HG02852 (cell line): ENCODE data around the gene LUC7L3.
"Not testable (repeated sequence)": the region's sequence is repeated elsewhere in the genome, so short reads cannot be mapped to it uniquely, and the experiment has no call there.

ENCODE experiments used
- ATAC-seq: cut with Tn5 transposase; IDR thresholded peaks from one replicate; pipeline ENCODE4 v1.9.1; 2021; ENCODE audit warnings: mild to moderate bottlenecking, moderate library complexity; ENCODE audit not compliant: unreplicated experiment

Gene LUC7L3

DNA sequence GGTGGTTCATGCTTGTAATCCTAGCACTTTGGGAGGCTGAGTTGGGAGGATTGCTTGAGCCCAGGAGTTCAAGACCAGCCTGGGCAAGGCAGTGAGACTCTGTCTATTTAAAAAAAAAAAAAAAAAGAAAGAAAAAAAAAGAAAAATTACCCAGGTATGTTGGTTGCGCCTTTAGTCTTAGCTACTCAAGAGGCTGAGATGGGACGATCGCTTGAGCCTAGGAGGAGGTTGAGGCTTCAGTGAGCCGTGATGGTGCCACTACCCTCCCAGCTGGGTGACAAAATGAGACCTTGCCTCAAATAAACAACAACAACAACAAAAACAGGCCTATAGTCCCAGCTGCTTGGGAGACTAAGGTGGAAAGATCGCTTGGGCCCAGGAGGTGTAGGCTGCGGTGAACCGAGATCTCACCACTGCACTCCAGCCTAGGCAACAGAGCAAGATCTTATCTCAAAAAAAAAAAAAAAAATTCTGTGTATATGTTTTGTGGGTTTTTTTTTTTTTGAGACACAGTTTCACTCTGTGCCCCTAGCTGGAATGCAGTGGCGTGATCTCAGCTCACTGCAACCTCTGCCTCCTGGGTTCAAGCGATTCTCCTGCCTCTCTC is 60.4 kb downstream of the LUC7L3 start:
- no peak for ATAC-seq

DNA sequence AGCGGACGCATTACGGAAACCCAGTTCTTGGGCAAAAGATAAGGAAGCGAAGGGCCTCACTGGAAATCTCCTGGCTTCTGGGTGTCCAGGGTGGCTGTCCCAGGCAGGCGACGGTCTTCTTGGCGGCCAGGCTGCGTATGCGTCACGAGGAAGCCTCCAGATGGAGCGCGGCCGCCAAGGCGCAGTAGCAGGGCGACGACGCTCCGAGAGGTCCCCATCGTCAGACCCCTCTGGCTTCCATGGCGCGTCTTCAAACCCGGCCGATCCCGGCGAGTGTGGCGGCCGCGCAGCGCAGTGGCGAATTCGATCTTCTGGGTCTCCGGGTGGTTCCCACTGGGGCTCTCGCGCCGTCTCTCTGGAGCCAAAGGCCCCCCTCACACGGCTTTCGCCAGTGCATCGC is 61.8 kb downstream of the LUC7L3 start:
- no peak for ATAC-seq

DNA sequence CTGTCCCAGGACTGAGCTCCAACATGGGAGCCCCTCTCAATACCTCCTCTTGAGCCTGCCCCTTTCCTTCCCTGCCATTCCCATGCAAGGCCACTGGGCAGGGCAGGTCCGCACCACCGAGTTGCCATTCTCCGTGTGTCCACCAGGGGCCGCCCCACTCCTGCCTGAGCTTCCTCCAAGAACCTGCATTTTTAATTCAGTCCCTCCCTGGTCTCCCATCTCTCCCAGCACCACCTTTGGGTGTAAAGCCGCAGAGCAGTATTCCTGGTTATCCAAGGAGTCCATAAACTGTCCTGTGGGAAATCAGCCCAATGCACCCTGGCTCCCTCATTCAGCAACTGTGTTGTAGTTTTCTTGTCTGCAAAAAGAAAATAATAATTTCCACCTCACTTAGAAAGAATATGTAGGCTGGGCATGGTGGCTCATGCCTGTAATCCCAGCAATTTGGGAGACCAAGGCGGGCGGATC is 63.8 kb downstream of the LUC7L3 start:
- ATAC-seq = no peak

GRCh38 chr17:50783905-50784304 is 64.5 kb downstream of the LUC7L3 start:
- ATAC-seq = no peak

DNA sequence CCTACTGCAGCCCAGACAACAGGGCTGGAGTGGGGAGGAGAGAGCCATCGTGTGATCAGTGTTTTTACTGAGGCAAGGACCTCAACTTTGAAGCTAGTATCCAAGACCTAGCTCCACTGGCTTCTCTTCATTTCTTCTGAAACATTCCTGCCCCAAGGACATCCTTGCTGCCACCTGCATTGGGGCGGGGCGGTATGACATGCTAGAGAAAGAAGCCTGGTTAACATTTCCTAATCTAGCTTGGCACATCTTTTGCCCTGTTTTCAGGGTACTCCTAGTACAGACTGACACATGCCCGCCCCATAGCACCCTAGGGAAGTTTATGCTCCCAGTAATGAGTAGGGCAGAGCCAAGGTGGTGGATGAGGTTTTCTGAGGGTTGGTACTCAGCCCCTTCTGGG is 65.7 kb downstream of the LUC7L3 start:
- no peak for ATAC-seq

GRCh38 chr17:50785946-50786570 is 66.7 kb downstream of the LUC7L3 start:
- ATAC-seq = no peak

- no peak for ATAC-seq
Observed at GRCh38 chr17:50787106-50787505, 67.7 kb downstream of the LUC7L3 start.

- no peak for ATAC-seq
Observed at GRCh38 chr17:50790618-50791017, 71.2 kb downstream of the LUC7L3 start.

DNA sequence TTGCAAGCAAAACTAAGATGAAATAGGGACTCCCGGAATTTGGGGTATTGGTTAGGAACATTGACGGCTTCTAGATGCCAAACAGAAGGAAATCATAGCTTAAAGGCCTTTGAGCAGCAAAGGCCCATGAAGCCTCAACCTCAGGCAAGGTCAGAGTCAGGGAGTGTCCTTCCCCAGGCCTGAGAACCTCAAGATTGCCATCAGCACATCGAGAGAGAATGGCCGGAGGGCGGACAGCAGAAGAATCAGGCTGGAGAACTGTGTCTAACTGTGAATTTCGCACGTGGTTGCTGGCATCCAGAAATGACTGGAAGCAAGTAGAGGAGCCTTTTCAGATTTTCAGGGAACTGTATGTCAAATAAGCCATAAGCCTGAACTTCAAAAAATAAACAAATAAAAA is 72.7 kb downstream of the LUC7L3 start:
- ATAC-seq = no peak

GRCh38 chr17:50793007-50793406 is 73.6 kb downstream of the LUC7L3 start:
- no peak for ATAC-seq

DNA sequence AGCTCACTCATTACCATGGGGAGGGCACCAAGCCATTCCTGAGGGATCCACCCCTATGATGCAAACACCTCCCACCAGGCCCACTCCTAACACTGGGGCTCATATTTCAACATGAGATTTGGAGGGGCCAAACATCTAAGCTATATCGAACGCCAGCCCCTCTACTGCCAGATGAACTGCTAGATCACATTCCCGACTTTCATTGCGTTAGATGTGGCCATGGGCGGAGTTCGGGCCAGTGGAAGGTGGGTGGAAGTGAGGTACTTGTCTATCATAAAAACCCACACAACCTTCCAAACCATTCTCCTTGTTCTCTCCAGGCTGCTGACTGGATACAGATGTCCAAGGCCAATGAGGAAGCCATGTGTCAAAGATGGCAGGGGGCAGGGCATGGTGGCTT is 75.0 kb downstream of the LUC7L3 start:
- ATAC-seq = no peak

DNA sequence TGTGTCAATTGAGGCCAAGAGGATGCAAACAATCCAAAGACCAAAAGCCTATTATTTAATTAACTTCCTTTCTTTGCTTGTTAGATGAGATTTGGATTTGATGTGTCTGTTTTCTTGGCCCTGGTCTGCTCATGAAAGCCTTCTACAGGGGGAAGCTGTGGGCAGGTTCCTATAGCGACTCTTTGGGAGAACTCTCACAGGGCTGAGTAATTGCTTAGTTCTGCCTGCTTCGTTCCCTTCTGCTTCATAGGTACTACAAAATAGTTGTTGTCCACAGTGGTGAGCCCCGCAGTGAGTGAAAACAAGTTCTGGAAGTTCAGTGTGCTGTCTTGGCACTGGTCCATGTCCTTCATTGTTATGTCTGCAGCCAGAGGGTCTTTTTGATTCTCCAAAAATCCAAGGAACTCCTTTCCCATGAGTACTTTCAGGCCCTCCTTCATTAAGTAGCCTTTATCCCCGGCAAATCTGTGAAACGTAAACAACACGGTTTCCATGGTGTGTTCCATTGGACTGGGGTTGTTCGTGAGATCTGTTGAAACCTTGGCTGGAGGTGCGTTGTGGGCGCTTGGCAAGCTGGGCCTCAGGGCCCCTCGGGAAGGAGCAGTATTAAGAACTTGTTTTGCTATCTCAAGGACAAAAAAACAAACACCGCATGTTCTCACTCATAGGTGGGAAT is 77.9 kb downstream of the LUC7L3 start:
- no peak for ATAC-seq

DNA sequence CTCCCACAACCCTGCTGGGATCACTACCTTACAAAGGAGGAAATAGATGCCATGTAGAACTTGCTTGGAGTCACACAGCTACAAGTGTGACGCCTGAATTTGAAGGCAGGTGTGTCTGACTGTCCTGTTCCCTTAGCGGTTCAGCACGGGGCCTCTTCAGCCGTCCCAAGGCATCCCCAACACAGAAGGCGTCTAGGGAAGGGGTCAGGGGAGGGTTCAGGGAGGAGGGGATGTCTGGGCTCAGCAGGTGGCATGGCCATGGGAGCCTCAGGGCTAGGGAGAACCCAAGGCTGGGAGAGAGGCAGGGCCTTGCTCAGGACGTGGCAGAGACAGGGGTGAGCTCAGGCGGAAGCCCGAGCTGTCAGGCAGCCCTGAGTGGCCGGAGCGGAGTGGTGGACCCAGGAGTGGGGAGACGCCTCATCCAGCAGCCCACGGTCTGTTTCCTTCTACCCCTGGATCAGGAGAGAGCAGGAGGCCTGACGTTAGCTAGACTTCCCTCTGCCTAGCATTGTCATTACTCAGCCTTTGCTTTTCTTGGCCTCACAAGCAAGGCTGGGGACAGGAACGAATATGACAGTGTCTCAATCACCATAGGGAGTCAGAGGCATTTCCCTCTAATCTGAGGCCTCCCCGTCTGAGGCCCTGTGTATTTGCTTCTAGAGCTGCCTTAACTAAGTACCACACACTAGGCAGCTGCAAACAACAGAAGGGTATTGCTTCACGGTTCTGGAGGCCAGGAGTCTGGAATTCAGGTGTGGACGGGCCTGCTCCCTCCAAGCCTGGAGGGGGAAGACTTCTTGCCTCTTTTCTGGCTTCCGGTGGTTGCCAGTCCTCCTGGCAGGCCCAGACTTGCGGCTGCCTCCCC is 79.3 kb downstream of the LUC7L3 start:
- ATAC-seq = no peak

DNA sequence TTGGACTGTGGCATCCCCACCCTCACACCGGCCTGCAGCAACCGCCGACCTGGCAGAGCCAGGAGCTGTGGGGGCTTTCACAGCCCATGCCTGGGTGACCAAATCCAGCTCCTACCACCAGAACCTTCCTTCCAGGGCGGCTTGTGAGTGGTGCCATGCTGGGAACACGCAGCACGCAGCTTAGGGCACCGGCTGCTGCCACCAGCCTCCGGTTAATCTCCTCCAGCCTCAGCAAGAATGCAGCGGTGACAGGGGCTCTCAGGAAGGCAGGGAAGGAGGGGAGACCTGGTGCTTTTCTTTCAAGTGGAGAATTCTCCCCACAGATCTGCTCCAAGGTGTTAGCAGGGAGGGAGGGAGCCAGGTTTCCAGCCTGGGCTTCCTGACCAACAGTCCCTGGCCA is 80.2 kb downstream of the LUC7L3 start:
- no peak for ATAC-seq

GRCh38 chr17:50800196-50800700 is 80.8 kb downstream of the LUC7L3 start:
- no peak for ATAC-seq

- no peak for ATAC-seq
Observed at GRCh38 chr17:50802609-50803571, 83.5 kb downstream of the LUC7L3 start.

- ATAC-seq = no peak
Observed at GRCh38 chr17:50803676-50804075, 84.3 kb downstream of the LUC7L3 start.

DNA sequence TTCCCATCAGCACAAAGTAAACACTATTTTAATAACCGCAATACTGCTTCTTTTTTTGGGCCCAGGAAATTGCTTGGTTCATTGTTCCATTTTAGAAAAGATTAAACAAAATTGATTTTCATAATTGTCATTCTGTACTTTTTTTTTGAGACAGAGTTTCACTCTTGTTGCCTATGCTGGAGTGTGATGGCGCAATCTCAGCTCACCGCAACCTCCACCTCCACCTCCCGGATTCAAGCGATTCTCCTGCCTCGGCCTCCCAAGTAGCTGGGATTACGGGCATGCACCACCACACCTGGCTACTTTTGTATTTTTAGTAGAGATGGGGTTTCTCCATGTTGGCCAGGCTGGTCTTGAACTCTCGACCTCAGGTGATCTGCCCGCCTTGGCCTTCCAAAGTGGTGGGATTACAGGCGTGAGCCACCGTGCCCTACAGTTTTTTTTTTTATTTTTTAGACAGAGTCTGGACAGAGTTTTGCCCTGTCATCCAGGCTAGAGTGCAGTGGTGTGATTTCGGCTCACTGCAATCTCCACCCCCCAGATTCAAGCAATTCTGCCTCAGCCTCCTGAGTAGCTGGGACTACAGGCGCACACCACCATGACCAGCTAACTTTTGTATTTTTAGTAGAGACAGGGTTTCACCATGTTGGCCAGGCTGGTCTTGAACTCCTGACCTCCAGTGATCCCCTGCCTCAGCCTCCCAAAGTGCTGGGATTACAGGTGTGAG is 85.5 kb downstream of the LUC7L3 start:
- ATAC-seq = not testable (repeated sequence)

DNA sequence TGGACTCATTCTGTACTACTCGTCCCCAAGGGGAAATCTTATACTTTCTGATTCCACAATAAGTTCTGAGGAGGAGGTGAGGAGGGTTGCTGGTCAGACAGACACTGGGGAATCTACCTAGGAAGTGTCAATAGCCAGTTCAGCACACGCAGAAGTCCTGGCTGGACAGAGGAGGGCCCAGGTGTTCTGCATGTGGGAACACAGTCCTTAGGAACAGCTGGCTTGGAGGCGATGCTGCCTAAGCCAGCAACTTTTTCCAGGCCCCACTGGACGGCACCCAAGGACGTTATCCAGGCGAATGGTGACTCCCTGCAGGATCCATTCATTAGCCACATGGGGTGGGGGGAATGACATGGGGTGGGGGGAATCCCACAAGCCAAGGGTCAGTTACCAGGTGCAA is 86.1 kb downstream of the LUC7L3 start:
- no peak for ATAC-seq
